Astrocyte (in vitro differentiated cells and primary cell): ENCODE results near the gene NSRP1. TPM values are rescaled to one million over a fixed set of nuclear protein-coding genes. Genes with fewer than 3 reads are reported as not detected.

Experiments used
- DNase-seq: peaks from one replicate; pipeline ENCODE4 v3.0.0-alpha.2; 2010; ENCODE audit warnings: low read depth
- FAIRE-seq: peaks from 2 replicates; lab custom pipeline; 2011; peaks lifted over from hg19 to GRCh38; lab: Jason Lieb, UNC
- H2AFZ ChIP-seq: 2 replicates; pipeline ENCODE4 v1.6.0; 2012; ENCODE audit warnings: low read depth, low read length, inconsistent platforms
- H3K27ac ChIP-seq: 2 replicates; pipeline ENCODE4 v1.5.1; 2011; ENCODE audit warnings: low read depth, low read length, inconsistent platforms
- H3K27me3 ChIP-seq: 2 replicates; pipeline ENCODE4 v1.6.0; 2011; ENCODE audit warnings: low read length, inconsistent platforms; ENCODE audit not compliant: insufficient read depth
- H3K36me3 ChIP-seq: 2 replicates; pipeline ENCODE4 v1.5.1; 2011; ENCODE audit warnings: low read length, inconsistent platforms; ENCODE audit not compliant: insufficient read depth
- H3K4me1 ChIP-seq: 2 replicates; pipeline ENCODE4 v1.5.1; 2011; ENCODE audit warnings: low read length, inconsistent platforms; ENCODE audit not compliant: insufficient read depth
- H3K4me2 ChIP-seq: 2 replicates; pipeline ENCODE4 v1.6.0; 2012; ENCODE audit warnings: low read length, inconsistent platforms
- H3K4me3 ChIP-seq: 2 replicates; pipeline ENCODE4 v1.5.1; 2011; ENCODE audit warnings: low read depth, mild to moderate bottlenecking, low read length, inconsistent platforms; ENCODE audit not compliant: insufficient read depth
- H3K79me2 ChIP-seq: 2 replicates; pipeline ENCODE4 v1.6.0; 2012; ENCODE audit warnings: mild to moderate bottlenecking, low read length, inconsistent platforms; ENCODE audit not compliant: insufficient read depth
- H3K9ac ChIP-seq: 2 replicates; pipeline ENCODE4 v1.6.0; 2012; ENCODE audit warnings: mild to moderate bottlenecking, low read length, inconsistent platforms
- H3K9me3 ChIP-seq: 2 replicates; pipeline ENCODE4 v1.5.1; 2012; ENCODE audit warnings: low read depth, mild to moderate bottlenecking, low read length, inconsistent platforms; ENCODE audit not compliant: insufficient read depth
- H4K20me1 ChIP-seq: 2 replicates; pipeline ENCODE4 v1.6.0; 2012; ENCODE audit warnings: low read length, inconsistent platforms; ENCODE audit not compliant: insufficient read depth
- H3K27ac Mint-ChIP-seq: one replicate; pipeline ENCODE4 v1.8.0; 2021; ENCODE audit warnings: mild to moderate bottlenecking, mixed read lengths; ENCODE audit not compliant: unreplicated experiment
- H3K27me3 Mint-ChIP-seq: one replicate; pipeline ENCODE4 v1.8.0; 2021; ENCODE audit warnings: low read depth, mixed read lengths; ENCODE audit not compliant: unreplicated experiment
- H3K36me3 Mint-ChIP-seq: one replicate; pipeline ENCODE4 v1.8.0; 2021; ENCODE audit warnings: low read depth, mixed read lengths; ENCODE audit not compliant: unreplicated experiment
- H3K4me1 Mint-ChIP-seq: one replicate; pipeline ENCODE4 v1.8.0; 2021; ENCODE audit warnings: low read depth, mixed read lengths; ENCODE audit not compliant: unreplicated experiment
- H3K4me3 Mint-ChIP-seq: one replicate; pipeline ENCODE4 v1.8.0; 2021; ENCODE audit warnings: mild to moderate bottlenecking, moderate library complexity, mixed read lengths; ENCODE audit not compliant: unreplicated experiment
- H3K9me3 Mint-ChIP-seq: one replicate; pipeline ENCODE4 v1.8.0; 2021; ENCODE audit warnings: mild to moderate bottlenecking, mixed read lengths; ENCODE audit not compliant: unreplicated experiment
- CTCF ChIP-seq: IDR thresholded peaks from 2 replicates; pipeline ENCODE4 v1.5.1; 2011; ENCODE audit warnings: low read depth, mild to moderate bottlenecking, inconsistent platforms, low read length, moderate library complexity; ENCODE audit not compliant: insufficient read depth
- EZH2 ChIP-seq: IDR thresholded peaks from 2 replicates; pipeline ENCODE4 v1.6.1; 2012; ENCODE audit warnings: mild to moderate bottlenecking, low read length, inconsistent platforms; ENCODE audit not compliant: insufficient read depth
- total RNA-seq: library from RNA; stranded (reverse); gene quantifications from 2 replicates; pipeline ENCODE4 v1.2.1, GENCODE V29; 2021

The NSRP1 gene
- total RNA-seq, 1 donor from 2014 or later: 17.7 TPM

- no peak for FAIRE-seq
- no peak overlapping the region for H3K4me3 Mint-ChIP-seq
- H3K9ac ChIP-seq: no peak overlapping the region
- no peak overlapping the region for H2AFZ ChIP-seq
- no peaks in the 10 kb centered on the region for H4K20me1 ChIP-seq
- H3K9me3 Mint-ChIP-seq: no peaks in the 10 kb centered on the region
- H3K9me3 ChIP-seq: no peaks in the 10 kb centered on the region
- H3K4me1 ChIP-seq: no peaks in the 10 kb centered on the region
- no peak overlapping the region for H3K27ac ChIP-seq
- H3K4me3 ChIP-seq: no peak overlapping the region
- H3K36me3 ChIP-seq: no peaks in the 10 kb centered on the region
- DNase-seq: no peak
- no peaks in the 10 kb centered on the region for H3K4me1 Mint-ChIP-seq
- no peak overlapping the region for H3K4me2 ChIP-seq
- TF ChIP-seq EZH2: no peak
- H3K79me2 ChIP-seq: no peaks in the 10 kb centered on the region
- H3K27ac Mint-ChIP-seq: no peak overlapping the region
- H3K27me3 Mint-ChIP-seq: peaks cover 31% of the 10 kb centered on the region
- H3K36me3 Mint-ChIP-seq: peaks cover 7% of the 10 kb centered on the region
- no peaks in the 10 kb centered on the region for H3K27me3 ChIP-seq
Observed at GRCh38 chr17:30209930-30210329, 93.3 kb downstream of the NSRP1 start.

- FAIRE-seq: no peak
- TF ChIP-seq EZH2: no peak
- TF ChIP-seq CTCF: no peak
- no peak overlapping the region for H3K4me3 Mint-ChIP-seq
Observed at GRCh38 chr17:30210366-30210765, 93.8 kb downstream of the NSRP1 start.

GRCh38 chr17:30210901-30211300 is 94.3 kb downstream of the NSRP1 start:
- Histone ChIP-seq H3K4me1 (no peaks in the 10 kb centered on the region), H2AFZ (no peak overlapping the region), H3K79me2 (no peaks in the 10 kb centered on the region), H3K9ac (no peak overlapping the region), H3K4me3 (no peak overlapping the region), H3K4me2 (no peak overlapping the region), H3K36me3 (no peaks in the 10 kb centered on the region), H3K27ac (no peak overlapping the region), H3K27me3 (no peaks in the 10 kb centered on the region), H3K9me3 (no peaks in the 10 kb centered on the region), H4K20me1 (no peaks in the 10 kb centered on the region)
- TF ChIP-seq CTCF: no peak
- no peak for TF ChIP-seq EZH2
- Mint-ChIP-seq H3K4me1 (no peaks in the 10 kb centered on the region), H3K4me3 (no peak overlapping the region), H3K27ac (no peak overlapping the region), H3K36me3 (peaks cover 7% of the 10 kb centered on the region), H3K9me3 (no peaks in the 10 kb centered on the region), H3K27me3 (peaks cover 31% of the 10 kb centered on the region)
- DNase-seq: no peak
- FAIRE-seq: no peak

More at GRCh38 chr17:30210366-30210765, 93.8 kb downstream of the NSRP1 start:
- H3K27me3 ChIP-seq: no peaks in the 10 kb centered on the region
- Mint-ChIP-seq H3K4me1 (no peaks in the 10 kb centered on the region), H3K27ac (no peak overlapping the region), H3K9me3 (no peaks in the 10 kb centered on the region), H3K27me3 (peaks cover 31% of the 10 kb centered on the region), H3K36me3 (peaks cover 7% of the 10 kb centered on the region)
- no peak overlapping the region for H3K27ac ChIP-seq
- H4K20me1 ChIP-seq: no peaks in the 10 kb centered on the region
- H3K4me1 ChIP-seq: no peaks in the 10 kb centered on the region
- H3K9me3 ChIP-seq: no peaks in the 10 kb centered on the region
- DNase-seq: no peak
- H3K4me2 ChIP-seq: no peak overlapping the region
- H2AFZ ChIP-seq: no peak overlapping the region
- no peaks in the 10 kb centered on the region for H3K36me3 ChIP-seq
- H3K79me2 ChIP-seq: no peaks in the 10 kb centered on the region
- H3K4me3 ChIP-seq: no peak overlapping the region
- no peak overlapping the region for H3K9ac ChIP-seq
